22Rv1 (cell line): ENCODE data around the gene S100PBP.

Source experiments
- H3K27ac ChIP-seq: fragments of 450-650 bp; 2 replicates; pipeline ENCODE4 v1.5.1; 2017
- ZFX ChIP-seq: fragments of 450-650 bp; IDR thresholded peaks from 2 replicates; pipeline ENCODE4 v1.6.1; 2017; ENCODE audit warnings: antibody characterized with exemption, borderline replicate concordance
- TF ChIP-seq, protein P1 (sequence below): fragments of 450-650 bp; IDR thresholded peaks from 2 replicates; pipeline ENCODE4 v1.5.1; 2017; ENCODE audit warnings: mild to moderate bottlenecking

S100PBP gene

DNA sequence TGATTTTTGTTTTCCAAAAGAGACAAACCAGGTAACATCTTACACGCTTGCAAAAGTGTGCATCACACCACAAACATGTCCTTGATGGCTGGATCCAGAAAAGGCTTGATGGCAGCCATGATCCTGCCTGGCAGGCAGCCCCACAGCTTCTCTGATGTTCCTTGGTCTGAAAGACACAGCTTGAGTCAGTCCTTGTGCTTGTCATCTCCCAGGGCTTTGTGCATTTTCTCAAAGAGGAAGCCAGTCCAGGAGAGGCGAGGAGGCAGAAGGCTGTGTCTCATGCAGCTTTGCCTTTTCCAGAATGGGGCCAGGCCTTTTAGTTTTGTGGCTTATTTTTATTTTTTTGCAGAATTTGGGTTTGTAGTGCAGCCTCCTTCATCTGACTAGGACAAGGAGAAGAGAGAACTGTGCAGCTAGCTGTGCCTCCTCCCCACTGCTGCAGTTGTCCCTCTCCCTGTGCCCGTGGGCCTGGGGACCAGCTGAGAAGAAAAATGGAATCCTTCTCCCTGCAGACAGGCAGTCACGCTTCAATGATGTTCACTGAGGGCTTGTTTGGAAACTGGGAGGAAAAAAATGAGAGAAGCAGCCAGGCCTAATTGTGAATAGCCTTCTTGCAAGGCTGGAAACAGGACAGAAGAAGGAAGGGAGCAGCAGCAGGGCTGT, 45.9 kb downstream of the S100PBP start:
- no peak overlapping the region for H3K27ac ChIP-seq
- TF ChIP-seq ZFX = no peak
- TF ChIP-seq, protein P1, sequence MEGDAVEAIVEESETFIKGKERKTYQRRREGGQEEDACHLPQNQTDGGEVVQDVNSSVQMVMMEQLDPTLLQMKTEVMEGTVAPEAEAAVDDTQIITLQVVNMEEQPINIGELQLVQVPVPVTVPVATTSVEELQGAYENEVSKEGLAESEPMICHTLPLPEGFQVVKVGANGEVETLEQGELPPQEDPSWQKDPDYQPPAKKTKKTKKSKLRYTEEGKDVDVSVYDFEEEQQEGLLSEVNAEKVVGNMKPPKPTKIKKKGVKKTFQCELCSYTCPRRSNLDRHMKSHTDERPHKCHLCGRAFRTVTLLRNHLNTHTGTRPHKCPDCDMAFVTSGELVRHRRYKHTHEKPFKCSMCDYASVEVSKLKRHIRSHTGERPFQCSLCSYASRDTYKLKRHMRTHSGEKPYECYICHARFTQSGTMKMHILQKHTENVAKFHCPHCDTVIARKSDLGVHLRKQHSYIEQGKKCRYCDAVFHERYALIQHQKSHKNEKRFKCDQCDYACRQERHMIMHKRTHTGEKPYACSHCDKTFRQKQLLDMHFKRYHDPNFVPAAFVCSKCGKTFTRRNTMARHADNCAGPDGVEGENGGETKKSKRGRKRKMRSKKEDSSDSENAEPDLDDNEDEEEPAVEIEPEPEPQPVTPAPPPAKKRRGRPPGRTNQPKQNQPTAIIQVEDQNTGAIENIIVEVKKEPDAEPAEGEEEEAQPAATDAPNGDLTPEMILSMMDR = no peak

DNA sequence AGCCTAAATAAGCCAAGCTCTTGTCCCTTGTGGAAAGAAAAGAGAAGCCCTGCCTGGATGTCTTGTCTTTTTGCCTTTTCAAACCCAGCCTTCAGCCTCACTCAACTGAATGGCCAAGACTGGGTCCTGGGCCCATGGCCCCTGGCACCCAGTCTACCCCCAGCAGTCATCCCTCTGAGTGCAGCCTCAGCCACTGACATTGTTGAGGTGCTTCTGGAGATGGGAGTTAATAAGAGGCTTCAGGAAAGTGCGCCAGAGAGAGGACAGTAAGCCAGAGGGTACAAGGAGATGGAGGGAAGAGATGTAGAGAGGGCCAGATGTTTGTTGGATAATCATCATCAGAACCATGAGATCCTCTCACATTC, 46.4 kb downstream of the S100PBP start:
- TF ChIP-seq, protein P1 = no peak
- no peak for TF ChIP-seq ZFX
- no peak overlapping the region for H3K27ac ChIP-seq

DNA sequence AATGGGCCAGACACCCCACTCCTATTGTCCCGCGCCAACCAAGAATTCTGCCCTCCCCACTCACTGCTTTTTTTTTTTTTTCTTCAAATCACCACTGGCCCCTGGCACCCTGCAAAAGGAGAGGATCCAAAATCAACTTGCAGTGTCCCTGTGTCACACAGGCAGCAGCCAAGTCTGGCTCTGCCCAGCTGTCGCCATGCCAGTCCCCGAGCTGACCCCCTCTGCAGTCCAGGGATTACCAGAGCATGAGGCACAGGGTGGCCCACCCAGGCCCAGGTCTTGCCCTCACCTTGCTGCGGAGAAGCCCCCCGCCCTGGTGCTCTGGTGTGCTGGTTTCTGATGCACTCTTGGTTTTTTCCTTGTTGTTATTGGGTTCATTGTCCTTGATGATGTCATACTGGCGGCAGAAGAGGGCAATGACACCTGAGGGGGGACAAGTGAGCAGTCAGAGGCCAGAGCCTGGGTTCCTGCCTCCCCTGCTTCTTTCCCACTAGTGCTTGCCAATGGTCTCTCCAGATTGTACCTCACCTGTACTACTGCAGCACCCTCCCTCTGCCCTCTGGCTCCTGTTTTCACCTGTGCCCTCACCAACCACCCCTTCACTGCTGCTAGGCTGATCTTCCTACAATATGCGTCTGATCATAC, 47.0 kb downstream of the S100PBP start:
- TF ChIP-seq ZFX = no peak
- TF ChIP-seq, protein P1 = no peak

DNA sequence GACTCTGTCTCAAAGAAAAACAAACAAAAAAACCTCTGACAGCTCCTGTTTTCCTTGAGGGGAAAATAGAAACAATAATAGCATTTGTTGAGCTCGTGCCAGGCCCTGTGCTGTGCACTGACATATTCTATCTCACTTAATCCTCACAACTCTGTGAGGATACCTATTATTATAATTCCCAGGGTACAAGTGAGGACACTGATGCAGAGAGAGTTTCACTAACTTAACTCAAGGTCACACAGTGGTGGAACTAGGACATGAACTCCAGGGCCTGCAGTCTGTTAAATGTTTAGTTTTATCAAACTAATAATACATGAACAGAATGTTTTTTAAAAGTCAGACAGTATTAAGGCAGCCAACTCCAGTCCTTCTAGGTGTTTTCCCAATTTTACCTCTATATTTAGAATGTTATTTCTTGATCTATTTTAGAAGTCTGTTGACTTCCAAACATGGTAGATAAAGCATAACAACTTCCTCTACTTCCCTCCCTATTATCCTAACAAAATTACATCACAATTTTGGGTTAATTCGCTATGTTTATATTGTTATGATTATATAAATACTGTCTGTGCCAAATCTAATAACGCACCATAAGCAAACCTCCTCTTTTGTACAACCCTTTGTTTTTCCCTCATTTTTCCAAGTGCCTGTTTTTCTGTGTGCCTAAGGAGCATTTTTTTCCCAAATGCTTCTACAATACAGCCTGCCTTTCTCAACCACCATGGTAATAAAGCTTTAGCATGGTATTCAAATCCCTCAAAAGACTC, 48.4 kb downstream of the S100PBP start:
- H3K27ac ChIP-seq = no peak overlapping the region
- no peak for TF ChIP-seq ZFX
- TF ChIP-seq, protein P1 = no peak

More for the DNA sequence above, 47.0 kb downstream of the S100PBP start:
- no peak overlapping the region for H3K27ac ChIP-seq

DNA sequence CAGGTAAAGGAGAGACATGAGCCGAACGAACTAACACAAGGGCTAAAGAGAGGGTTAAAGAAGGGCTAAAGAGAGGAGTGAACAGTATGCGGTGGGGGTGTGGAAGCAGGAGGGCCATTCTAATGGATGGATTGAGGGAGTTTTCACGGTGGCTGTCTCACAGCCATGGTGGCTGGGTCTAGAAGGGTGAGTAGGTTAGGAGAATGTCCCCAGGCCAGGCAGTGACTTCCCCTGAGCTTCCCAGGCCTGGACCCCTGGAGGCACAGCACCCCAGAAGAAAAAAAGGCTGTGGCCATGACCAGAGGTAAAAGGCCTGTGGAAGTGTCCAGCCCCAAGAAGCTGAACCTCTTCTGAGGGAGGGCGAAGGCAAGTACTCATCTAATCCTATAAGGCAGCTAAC, 49.7 kb downstream of the S100PBP start:
- no peak overlapping the region for H3K27ac ChIP-seq
- TF ChIP-seq, protein P1 = no peak
- no peak for TF ChIP-seq ZFX

DNA sequence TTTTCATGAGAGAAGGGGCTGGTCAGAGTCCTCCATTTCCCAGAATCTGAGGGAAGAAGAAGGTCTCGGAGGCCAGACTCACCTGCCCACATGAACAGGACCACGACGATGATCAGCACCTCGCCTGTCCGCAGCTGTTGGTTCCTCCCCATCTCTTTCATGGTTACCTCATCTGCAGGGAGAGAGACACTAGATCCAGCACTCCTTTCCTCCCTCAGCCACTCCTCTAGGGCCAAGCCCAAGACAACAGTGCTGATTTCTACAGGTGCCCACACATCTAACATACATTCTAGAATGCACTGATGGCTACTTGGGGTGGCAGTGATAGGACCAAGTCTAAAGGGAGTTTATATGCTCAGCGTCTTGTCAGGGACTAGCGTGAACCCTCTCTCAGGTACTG, 50.2 kb downstream of the S100PBP start:
- no peak overlapping the region for H3K27ac ChIP-seq
- TF ChIP-seq, protein P1 = no peak

DNA sequence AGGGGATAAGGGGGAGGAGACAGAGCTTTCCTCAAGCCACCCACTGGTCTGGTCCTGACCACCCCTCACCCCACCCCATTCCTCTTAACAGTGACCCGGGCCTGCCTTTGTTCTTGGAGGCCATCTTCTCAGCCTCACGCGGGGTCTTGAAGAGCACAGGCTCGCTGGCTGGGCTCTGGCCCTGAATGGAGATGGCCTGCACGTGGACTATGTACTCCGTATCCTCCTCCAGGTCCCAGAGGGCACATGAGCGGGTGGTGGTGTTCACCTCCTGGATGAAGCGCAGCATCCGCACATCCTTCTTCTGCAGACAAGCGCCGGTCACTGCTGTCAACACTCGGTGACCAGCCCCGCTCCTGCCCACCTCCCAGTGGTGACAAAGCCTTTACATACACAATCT, 50.6 kb downstream of the S100PBP start:
- TF ChIP-seq, protein P1 = no peak
- no peak for TF ChIP-seq ZFX
- H3K27ac ChIP-seq = no peak overlapping the region
